Measurements from ENCODE around the gene FBXO2. TPM values are rescaled to one million over a fixed set of nuclear protein-coding genes. Genes with fewer than 3 reads are reported as not detected.
A peak's percentile ranks its signal among the peaks of the same experiment; 100 is the strongest.

The FBXO2 gene
- total RNA-seq, 1 donor from 2014 or later, result not detected

DNA sequence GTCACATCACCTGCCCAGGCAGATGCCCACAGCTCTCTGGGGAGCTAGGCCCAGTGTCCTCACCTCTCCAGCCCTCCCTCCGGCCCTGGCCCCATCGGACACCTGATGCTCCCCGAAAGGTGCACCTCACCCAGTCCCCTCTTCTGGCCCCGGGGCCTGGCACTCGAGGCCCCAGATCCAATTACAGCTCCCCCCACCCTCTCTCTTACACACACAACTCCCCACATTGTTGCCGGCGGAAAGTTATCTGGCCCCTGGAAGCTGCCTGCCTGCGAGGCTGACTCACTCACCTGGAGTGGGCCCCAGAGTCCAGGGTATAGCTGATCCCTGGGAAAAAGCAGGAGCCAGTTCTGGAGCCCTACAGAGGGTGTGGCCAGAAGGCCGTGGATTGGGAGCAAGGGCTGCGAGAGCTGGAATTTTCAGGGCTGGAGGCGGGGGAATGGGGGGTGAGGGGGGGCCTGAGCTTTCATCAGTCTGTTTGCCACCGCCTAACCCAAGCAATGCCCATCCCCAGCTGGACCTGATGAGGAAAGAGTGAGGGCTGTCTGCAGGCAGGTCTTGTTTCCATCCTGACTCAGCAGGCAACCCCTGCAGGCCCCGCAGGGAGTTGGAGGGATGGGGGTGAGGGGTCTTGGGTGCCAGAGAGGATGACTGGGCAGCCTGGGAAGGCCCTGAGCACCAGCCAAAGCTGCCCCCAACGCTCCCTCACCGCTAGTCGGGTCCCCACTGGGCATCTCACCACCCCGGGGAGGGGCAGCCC is 948 bp downstream of the FBXO2 start:
- no peak for DNase-seq (ENCODE audit: low read depth)

DNA sequence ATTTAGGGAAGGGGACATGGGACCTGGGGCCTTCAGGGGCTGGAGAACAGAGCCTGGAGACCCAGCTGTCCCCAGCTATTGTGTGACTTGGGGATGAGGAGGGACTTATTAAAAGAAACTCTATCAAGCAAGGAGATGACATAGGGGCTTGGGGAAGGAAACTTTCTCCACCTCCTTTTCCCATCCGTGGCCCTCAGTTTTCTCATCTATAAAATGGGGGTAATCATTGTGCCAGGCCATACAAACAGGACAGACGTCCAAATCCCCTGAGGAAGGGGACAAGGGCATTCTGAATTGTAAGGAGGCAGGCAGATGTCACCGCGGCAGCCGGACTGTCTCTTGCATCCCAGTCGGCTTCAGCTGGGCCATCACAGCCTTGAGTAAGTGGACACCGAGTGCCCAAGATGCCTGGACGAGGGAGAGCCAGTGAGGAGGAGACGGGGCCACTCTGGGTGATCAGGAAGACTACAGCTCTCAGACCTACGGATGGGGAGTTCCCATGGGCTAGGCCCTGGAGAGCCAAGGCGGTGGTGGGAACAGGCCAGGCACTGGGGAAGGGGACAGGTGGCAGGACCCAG is 1.9 kb downstream of the FBXO2 start:
- DNase-seq (ENCODE audit: low read depth), result no peak

DNA sequence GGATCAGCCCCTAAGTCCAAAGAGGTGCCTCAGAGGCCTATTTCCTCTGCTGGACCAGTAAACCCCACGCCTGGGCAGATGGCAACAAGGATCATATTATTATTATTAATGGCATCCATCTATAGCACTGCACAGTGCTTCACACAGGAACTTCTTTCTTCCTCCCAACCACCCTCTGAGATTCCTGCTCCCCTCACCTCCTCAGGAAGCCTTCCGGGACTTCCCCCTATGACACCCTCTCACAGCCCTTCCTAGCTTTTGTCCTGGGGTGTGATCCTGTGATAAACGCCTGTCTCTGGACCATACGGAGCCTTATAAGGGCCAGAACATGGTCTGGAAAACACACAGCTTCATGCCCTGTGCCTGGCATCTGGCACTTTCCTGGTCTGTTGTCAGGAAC is 3.2 kb downstream of the FBXO2 start:
- no peak for DNase-seq (ENCODE audit: low read depth)

DNA sequence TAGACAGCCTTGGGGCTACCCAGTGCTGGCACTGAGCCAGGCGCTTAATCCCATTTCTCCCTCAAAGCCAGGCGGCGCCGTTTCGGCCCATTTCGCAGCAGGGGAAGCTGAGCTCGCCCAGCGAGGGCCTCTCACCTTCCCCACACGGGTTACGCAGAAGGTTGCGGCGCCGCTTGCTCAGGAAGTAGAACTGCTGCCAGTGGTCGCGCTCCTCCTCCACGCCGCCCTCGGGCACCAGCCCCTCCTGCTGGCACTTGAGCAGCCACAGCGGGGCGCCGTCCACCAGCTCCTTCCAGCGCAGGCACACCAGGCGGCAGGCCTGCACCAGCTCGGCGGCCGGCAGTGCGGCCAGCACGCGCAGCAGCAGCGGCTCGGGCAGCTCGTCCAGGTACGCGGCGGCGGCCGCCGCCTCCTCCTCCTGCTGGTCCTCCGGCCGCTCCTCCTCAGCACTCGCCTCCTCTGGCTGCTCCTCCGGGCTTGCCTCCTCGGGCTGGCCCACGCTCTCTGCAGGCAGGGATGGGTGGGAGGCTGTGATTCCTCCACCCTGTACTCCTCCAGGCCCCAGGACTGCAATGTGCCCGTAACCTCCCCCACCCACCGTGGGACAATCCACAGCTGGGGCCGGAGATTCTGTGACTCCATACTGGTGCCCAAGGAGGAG is 3.8 kb downstream of the FBXO2 start:
- DNase-seq (ENCODE audit: low read depth), result peak; percentile 59

DNA sequence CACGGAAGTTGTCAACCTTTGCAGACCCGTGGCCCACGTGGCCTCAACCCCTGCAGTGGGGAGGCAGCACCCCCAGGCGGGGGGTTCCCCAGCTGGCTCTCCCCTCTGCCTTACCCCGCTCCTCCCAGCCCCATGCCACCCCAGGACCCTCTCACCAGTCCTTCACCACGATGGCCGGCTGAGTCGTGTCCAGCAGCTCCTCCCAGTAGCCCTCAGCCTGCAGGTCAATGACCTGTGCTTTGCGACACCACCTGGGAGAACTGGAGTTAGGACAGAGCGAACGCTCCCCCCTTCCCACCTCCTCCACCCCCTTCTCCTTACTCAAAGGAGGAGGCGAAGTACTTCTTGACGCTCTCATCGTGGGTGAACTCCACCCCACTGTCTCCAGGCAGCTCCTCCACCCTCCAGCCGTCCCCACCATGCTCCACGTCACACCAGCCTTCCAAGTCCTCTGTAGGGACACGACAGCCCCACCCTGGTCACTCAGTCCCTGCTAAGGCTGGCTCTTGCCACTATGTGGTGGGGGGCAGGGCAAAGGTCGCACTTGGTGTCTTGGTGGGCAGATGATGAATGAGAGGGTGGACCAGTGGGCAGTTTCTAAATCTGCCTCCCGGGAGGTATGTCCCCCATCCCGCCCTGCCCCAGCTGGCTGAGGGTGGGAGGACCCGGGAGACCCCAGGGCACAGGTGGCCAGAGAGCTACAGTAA is 4.5 kb downstream of the FBXO2 start:
- DNase-seq (ENCODE audit: low read depth), result peak; percentile 3

DNA sequence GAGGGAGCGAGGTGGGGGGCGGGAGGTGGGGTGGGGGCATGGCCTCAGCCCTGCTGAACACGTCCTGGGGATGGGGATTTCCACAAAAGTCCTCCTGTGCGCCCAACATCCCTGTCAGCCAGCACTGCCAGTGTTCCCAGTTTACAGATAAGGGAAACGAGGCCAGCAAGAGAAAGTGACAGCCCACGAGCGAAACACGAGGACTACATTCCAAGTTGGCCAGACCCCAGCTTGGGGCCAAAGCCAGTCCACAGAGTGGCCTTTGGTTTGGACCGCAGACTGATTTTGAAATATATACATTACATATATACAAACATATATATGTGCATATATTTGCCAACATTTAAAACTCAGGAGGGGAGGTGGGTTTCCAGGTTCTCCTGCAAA is 5.0 kb downstream of the FBXO2 start:
- no peak for DNase-seq (ENCODE audit: low read depth)

DNA sequence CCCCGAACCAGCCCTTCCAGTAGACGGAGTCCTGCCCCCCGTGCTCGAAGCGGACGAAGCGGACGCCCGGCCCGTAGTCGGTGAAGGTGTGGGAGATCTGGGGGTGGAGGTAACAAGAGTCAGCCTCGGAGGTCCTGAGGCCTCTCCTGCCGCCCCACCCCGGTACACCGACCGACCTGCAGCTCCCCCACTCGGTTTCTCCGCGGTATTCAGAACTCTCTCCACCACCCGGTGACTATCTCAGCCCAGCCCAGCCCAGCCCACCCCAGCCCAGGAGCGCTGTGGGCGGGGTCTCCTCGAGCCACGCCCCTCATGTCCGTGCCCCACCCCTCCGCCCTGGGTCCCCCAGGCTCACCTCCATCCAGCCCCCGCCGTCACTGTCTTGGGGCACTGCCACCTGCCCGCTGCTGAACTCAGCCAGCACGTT is 5.5 kb downstream of the FBXO2 start:
- no peak for DNase-seq (ENCODE audit: low read depth)

DNA sequence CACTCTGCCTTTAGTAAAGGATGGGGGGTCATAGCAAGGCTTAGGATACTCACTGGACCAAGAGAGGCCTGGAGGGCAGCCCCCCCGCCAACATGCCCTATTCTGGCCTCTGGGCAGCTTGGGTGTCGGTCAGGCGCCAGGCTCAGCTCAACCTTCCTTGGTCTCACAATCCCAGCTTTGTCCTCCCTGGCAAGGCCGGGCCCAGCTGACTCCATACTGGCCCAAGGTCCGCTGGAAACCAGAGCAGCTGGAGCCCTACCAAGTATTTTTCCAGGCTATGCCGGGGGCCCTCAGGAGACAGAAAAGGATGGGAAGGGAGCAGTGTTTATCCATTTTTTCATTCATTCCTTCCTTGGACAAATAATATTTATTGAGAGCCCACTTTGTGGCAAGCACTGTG is 6.2 kb downstream of the FBXO2 start:
- peak; percentile 9 for DNase-seq (ENCODE audit: low read depth)

DNA sequence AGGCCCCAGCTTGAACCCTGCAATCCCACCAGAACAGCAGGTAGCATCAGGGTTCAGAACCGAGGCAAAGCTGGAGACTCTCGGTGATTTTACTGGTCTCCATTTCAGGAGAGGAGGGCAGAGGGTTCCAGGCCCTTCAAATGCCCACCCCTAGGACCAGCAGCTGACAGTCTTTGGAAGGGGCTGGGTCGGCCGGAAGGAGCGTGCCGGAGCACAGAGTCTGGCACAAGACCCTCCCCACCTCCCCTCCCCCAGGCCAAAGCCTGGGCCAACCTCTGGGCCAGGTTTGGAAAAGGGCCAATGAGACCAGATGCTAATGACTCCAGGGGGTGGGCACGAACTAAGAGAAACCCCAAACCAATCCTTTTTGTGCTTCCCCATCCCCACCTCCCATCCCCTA is 6.9 kb downstream of the FBXO2 start:
- DNase-seq (ENCODE audit: low read depth), result no peak

DNA sequence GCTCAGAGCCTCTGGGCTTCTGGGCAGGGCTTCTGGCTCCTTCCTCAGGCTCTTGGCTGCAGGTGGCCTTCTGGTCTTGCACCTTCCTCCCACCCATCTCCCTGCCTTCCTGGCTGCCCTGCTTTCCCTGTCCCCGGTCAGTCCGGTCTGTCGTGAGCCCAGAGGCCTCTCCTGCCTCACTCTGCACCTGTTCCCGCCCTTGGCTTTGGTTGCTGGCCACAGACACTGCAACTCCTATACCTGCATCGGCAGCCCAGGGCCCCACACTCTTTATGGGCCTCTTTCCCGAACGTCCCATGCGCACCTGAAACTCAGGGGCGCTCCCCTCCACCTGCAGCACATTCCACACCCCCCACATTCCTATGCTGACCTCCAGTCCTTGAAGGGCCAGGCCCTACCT is 7.9 kb downstream of the FBXO2 start:
- DNase-seq (ENCODE audit: low read depth), result no peak

DNA sequence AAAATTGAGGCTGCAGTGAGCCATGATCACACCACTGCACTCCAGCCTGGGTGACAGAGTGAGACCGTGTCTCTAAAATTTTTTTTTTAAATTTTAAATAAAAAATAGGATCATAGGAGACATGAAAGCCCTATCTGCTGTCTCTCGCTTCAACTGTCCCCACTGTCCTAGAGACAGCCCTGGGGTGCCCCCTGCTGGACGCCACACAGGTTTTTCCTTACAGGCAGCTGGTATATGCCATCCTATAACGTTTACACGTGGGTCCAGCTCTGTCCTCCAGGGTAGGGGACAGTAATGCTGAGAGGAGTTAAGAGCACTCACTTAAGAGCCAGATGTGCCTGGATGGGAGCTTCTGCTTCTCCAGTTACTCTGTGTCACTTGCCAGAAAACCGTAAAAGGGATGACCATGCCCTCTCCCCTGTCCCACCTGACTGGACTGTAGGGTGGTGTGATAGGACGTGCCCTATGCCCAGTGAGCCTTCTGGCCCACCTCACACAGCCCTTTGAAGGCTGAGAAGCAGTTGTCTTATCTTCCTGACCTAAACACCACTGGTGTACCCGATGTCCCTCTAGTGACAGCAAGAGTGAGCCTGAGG is 8.5 kb downstream of the FBXO2 start:
- peak; percentile 79 for DNase-seq (ENCODE audit: low read depth)

DNA sequence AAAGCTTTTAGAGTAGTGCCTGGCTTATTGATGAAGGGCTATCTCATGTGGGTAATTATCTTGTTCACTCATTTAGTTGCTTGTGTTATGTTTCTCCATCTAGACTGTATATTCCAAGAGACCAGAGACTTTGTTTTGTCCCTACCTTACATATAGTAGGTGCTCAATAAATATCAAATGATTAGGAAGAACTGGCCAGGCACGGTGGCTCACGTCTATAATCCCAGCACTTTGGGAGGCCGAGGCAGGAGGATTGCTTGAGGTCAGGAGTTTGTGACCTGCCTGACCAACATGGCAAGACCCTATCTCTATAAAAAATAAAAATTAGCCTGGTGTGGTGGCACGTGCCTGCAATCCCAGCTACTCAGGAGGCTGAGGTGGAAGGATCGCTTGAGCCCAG is 9.0 kb downstream of the FBXO2 start:
- DNase-seq (ENCODE audit: low read depth), result no peak

DNA sequence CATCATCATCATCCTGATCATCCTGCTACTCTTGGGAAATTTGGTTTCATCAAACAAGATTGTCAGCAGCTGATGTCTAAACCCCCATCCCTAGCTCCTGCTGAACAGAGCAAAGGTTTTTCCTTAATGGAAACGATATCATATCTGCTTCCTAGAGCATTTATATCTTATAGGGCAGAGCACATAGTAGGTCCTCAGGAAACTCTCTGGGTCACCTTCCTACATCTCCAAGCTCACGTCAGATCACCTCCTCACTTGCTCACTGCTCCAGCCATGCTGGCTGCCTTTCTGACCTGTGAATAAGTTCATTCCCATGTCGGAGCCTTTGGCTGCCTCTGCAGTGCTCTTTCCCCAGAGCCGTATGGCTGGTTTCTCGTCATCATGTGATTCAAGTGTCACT is 10.4 kb downstream of the FBXO2 start:
- DNase-seq (ENCODE audit: low read depth), result no peak

DNA sequence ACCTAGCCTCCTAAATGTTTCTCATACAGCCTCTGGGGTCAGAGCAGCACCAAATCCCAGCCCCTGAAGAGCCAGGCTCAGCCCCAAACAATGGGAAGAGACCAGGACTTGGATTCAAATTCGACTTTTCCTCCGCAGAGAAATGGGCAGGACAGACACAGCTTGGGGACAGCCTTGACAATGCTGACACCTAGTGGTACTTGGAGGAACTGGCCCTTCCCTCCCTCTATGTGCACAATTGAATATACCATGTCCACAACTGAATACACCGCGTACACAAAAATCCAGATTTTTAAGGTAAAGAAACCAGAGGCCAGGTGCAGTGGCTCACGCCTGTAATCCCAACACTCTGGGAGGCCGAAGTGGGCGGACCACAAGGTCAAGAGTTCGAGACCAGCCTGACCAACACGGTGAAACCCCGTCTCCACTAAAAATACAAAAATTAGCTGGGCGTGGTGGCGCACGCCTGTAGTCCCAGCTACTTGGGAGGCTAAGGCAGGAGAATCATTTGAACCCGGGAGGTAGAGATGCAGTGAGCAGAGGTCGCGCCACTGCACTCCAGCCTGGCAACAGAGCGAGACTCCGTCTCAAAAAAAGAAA is 11.7 kb downstream of the FBXO2 start:
- peak; percentile 68 for DNase-seq (ENCODE audit: low read depth)

DNA sequence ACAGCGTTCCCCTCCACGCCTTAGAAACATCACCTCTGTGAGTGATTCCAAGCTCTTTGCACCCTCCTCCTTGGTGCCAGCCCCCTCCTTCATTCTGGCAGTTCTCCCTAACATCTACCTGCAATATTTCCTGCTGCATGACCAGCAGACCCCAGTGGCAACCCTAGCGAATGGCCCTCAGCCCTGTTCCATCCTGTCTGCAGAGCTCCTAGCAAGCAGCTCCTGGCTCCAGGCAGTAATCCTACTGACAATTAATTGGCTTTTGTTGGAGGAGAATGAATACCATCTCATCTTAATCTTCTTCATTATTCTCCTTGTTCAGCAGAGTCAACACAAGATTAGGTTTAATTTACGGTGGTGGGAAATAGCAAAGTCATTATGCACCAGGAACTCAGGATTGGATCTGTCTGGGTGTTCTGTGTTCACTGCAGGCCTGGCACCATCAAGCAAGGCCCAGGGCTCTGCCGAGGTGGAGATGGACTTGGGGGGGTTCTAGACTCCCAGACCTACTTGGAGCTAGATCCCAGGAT is 12.4 kb downstream of the FBXO2 start:
- DNase-seq (ENCODE audit: low read depth), result no peak

DNA sequence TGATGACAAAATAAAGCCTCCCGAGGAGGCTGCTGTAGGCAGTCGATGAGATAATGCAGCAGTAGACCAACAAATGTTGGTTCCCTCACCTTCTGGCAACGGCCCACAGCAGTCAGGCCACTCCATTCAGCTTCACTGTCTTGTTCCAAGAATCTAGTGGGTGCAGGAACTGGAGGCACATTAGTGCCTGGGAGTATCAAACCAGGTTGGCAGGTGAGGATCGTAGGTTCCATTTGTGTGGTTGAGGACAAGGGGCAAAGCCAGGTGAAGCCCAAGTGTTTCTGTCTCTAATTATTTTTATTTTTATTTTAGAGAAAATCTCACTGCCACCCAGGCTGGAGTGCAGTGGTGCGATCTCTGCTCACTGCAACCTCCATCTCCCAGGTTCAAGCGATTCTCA is 13.3 kb downstream of the FBXO2 start:
- no peak for DNase-seq (ENCODE audit: low read depth)

DNA sequence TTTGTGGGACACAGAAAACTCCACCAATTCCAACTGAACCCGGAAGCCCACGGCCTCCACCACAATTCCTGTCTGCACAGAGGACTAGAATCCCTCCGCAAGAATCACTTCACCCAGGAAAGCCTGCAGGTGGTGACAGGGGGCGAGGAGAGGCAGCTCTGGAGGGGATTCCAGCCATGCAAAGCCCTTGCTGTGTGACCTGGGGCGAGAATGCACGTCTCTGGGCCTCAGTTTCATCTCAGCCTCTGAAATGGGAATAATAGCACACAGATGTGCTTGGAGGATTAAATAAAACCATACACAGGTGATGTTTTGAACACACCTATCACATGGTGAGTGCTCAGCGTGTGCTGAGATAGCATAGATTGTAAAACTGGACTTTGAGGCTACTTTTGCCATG is 14.1 kb downstream of the FBXO2 start:
- DNase-seq (ENCODE audit: low read depth), result no peak

DNA sequence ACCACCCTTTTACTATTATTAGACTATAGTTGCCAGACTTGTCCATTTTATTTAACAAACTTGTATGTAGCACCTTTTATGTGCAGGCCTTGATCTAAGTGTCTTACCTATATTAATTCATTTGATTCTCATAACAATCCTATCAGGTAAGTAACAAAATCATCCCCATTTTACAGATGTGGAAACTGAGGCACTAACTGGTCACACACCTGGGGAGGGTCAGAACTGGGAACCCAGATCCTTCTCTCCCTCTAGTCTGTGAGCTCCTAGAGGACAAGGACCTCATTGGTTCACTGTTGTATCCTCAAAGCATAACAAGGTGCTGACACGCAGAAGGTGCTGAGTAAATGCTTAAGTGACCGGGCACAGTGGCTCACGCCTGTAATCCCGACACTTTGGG is 14.9 kb downstream of the FBXO2 start:
- DNase-seq (ENCODE audit: low read depth), result no peak

DNA sequence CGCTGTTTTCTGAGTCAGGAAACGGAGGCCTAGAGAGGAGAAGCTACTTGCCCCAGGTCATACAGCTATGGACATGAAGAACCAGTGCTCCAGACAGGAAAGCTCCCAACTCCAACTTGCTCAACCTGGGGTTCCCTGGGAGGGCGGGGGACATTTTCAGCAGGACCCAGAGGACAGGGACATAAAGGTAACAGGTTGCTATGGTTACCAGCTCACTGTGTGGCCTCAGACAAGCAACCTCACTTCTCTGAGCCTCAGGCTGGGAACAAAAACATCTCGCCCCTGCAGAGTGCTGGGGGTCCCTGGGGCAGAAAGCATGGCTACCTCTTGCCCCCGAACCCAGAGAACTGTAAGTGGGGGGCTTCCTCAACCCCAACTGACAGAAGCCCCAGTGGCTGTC is 16.1 kb downstream of the FBXO2 start:
- DNase-seq (ENCODE audit: low read depth), result no peak

DNA sequence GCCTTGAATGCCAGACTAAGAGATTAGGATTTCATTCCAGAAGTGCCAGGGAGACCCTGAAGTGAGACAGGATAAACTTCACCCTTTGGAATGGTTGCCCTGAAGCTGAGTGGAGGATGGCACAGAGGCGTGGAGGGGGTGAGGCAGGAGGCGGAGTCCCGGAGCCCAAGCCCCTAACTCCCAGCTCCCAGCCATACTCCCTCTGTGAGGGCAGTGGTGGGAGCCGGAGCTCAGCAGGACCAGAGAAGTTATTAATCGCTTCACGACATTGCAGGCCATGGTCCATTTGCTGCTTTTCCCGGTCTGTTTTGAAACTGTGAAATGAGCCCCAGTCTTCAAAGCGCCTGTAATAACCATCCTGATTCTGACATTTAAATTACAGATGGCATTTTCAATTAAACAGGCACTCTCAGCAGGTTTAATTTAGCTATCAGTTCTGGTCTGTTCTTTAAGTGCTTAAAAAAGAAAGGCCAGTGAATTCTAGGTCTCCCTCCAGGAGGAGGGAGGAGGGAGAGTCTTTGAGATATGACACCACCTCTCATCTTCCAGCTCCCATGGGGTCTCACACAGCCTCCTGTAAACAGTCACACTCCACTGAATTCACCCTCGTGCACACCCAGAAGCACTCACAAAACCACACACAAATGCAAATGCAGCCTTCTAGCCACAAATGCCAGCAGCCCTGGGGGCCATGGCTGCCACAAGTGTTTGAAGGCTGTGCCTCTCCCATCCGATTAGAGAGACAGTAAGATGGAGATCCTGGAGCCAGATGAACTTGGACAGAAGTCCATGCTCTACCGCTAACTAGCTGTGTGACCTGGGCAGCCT is 19.6 kb downstream of the FBXO2 start:
- no peak for DNase-seq (ENCODE audit: low read depth)
